ENCODE measurements around the gene FTCDNL1. TPM values are rescaled to one million over a fixed set of nuclear protein-coding genes. Genes with fewer than 3 reads are reported as not detected.

Gene FTCDNL1
- polyA plus RNA-seq, 1 of the 3 experiments (the other 2 are of a cell fraction), result not detected

- no peak for DNase-seq
- 10% methylated on average over 3 of the region's 3 CpGs for WGBS (ENCODE audit: low lambda C conversion rate)
- peaks cover 16% of the 10 kb centered on the region; the same call in 1 of the 2 replicates for H3K27me3 ChIP-seq (ENCODE audit: insufficient read depth)
- H3K4me3 ChIP-seq (ENCODE audit: low read depth in 2 of 2, low read length in 1 of 2), result no peak overlapping the region
- H3K9me2 ChIP-seq, result no peaks in the 10 kb centered on the region
- no peaks in the 10 kb centered on the region for H4K20me1 ChIP-seq (ENCODE audit: insufficient read depth)
- ChIA-PET POLR2A (no interaction called here), CTCF (interaction anchor here (1.2 to 2.2 kb wide), 2 partner anchors 16 to 1098 kb away, joined by 3 to 9 read pairs; no protein-coding TSS in a partner anchor)
- no peak overlapping the region for H3K9ac ChIP-seq
- H3K27ac ChIP-seq (ENCODE audit: low read depth in 2 of 2, low read length in 1 of 2), result no peak overlapping the region
- H2AFZ ChIP-seq (ENCODE audit: low read depth), result no peak overlapping the region
- H3F3A ChIP-seq (replicated peaks; ENCODE audit: insufficient read depth), result no peaks in the 10 kb centered on the region
- no peaks in the 10 kb centered on the region for H3K79me2 ChIP-seq (ENCODE audit: insufficient read depth)
- H3K4me1 ChIP-seq (ENCODE audit: control insufficient read depth in 1 of 2, insufficient read depth in 2 of 2, low read depth in 1 of 2, low read length in 1 of 2), result no peaks in the 10 kb centered on the region
- H3K4me2 ChIP-seq, result no peak overlapping the region
- H3K9me3 ChIP-seq, result no peaks in the 10 kb centered on the region
- H3K36me3 ChIP-seq (replicated peaks in 1 of 2; ENCODE audit: control insufficient read depth in 1 of 2, insufficient read depth in 2 of 2, low read length in 1 of 2), result no peaks in the 10 kb centered on the region
- TF ChIP-seq TCF12 (IDR thresholded peaks at IDR 0.05), result no peak
- TF ChIP-seq RAD21 (IDR thresholded peaks at IDR 0.05; ENCODE audit: low read length), result no peak
- no peak for TF ChIP-seq EP300 (IDR thresholded peaks at IDR 0.05; ENCODE audit: borderline replicate concordance in 1 of 2, low read depth in 1 of 2, low read length in 1 of 2)
- no peak for TF ChIP-seq MEF2A (IDR thresholded peaks at IDR 0.05; ENCODE audit: borderline replicate concordance, low read depth)
- no peak for TF ChIP-seq TEAD4 (IDR thresholded peaks at IDR 0.05; ENCODE audit: borderline replicate concordance, insufficient read depth)
- TF ChIP-seq RFX5 (IDR thresholded peaks at IDR 0.05; ENCODE audit: low read length), result no peak
- TF ChIP-seq RXRA (IDR thresholded peaks at IDR 0.05; ENCODE audit: borderline replicate concordance, low read depth), result no peak
- no peak for TF ChIP-seq TAF1 (IDR thresholded peaks at IDR 0.05; ENCODE audit: borderline replicate concordance, low read depth, low read length)
- no peak for TF ChIP-seq IRF3 (IDR thresholded peaks at IDR 0.05; ENCODE audit: low read depth, low read length)
- TF ChIP-seq CHD2 (IDR thresholded peaks at IDR 0.05; ENCODE audit: low read length, partially characterized antibody), result no peak
- no peak for TF ChIP-seq GABPA (IDR thresholded peaks at IDR 0.05; ENCODE audit: low read depth)
- no peak for TF ChIP-seq POLR2AphosphoS5 (IDR thresholded peaks at IDR 0.05; ENCODE audit: low read depth, low read length)
- no peak for TF ChIP-seq EZH2phosphoT487 (IDR thresholded peaks at IDR 0.05; ENCODE audit: borderline replicate concordance, low read depth)
- TF ChIP-seq USF2 (IDR thresholded peaks at IDR 0.05; ENCODE audit: borderline replicate concordance, low read depth, low read length), result no peak
- TF ChIP-seq MAX (IDR thresholded peaks at IDR 0.05; ENCODE audit: low read depth), result no peak
- no peak for TF ChIP-seq ELF1 (IDR thresholded peaks at IDR 0.05)
- TF ChIP-seq, protein P1, sequence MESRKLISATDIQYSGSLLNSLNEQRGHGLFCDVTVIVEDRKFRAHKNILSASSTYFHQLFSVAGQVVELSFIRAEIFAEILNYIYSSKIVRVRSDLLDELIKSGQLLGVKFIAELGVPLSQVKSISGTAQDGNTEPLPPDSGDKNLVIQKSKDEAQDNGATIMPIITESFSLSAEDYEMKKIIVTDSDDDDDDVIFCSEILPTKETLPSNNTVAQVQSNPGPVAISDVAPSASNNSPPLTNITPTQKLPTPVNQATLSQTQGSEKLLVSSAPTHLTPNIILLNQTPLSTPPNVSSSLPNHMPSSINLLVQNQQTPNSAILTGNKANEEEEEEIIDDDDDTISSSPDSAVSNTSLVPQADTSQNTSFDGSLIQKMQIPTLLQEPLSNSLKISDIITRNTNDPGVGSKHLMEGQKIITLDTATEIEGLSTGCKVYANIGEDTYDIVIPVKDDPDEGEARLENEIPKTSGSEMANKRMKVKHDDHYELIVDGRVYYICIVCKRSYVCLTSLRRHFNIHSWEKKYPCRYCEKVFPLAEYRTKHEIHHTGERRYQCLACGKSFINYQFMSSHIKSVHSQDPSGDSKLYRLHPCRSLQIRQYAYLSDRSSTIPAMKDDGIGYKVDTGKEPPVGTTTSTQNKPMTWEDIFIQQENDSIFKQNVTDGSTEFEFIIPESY (IDR thresholded peaks at IDR 0.05; ENCODE audit: borderline replicate concordance, low read depth), result no peak
- TF ChIP-seq MXI1 (IDR thresholded peaks at IDR 0.05; ENCODE audit: low read depth, low read length), result no peak
- TF ChIP-seq, protein P2, sequence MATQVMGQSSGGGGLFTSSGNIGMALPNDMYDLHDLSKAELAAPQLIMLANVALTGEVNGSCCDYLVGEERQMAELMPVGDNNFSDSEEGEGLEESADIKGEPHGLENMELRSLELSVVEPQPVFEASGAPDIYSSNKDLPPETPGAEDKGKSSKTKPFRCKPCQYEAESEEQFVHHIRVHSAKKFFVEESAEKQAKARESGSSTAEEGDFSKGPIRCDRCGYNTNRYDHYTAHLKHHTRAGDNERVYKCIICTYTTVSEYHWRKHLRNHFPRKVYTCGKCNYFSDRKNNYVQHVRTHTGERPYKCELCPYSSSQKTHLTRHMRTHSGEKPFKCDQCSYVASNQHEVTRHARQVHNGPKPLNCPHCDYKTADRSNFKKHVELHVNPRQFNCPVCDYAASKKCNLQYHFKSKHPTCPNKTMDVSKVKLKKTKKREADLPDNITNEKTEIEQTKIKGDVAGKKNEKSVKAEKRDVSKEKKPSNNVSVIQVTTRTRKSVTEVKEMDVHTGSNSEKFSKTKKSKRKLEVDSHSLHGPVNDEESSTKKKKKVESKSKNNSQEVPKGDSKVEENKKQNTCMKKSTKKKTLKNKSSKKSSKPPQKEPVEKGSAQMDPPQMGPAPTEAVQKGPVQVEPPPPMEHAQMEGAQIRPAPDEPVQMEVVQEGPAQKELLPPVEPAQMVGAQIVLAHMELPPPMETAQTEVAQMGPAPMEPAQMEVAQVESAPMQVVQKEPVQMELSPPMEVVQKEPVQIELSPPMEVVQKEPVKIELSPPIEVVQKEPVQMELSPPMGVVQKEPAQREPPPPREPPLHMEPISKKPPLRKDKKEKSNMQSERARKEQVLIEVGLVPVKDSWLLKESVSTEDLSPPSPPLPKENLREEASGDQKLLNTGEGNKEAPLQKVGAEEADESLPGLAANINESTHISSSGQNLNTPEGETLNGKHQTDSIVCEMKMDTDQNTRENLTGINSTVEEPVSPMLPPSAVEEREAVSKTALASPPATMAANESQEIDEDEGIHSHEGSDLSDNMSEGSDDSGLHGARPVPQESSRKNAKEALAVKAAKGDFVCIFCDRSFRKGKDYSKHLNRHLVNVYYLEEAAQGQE (IDR thresholded peaks at IDR 0.05; ENCODE audit: low read depth, low read length), result no peak
- no peak for TF ChIP-seq USF1 (IDR thresholded peaks at IDR 0.05; ENCODE audit: borderline replicate concordance, low read depth)
Measured at GRCh38 chr2:199756211-199756610, 94.8 kb downstream of the FTCDNL1 start.

All from SK-N-SH (cell line).